ENCODE results near the gene NTRK3.

Gene NTRK3

DNA sequence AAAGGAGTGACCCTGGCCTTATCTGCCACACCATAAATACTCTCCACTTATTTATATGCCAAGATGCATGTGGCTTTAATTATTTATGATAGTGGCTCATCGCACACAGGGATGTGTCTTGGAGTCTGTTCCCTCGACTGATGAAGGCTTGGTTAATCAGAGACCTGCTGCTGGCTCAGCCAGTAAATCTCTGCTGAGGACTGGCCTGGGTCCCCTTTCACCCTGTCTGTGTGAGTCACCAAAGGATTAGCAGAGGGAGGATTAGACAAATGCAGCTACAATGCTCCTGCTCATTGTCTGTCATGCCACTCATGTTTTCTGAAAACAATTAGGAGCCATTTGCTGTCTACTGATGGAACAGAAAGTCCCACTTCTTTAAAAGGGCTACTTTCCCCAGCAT is 226.8 kb downstream of the NTRK3 start:
- no peak for DNase-seq (ENCODE audit: low read depth)

GRCh38 chr15:88028024-88028423 is 228.5 kb downstream of the NTRK3 start:
- no peak for DNase-seq (ENCODE audit: low read depth)

GRCh38 chr15:88023914-88024313 is 232.6 kb downstream of the NTRK3 start:
- DNase-seq (ENCODE audit: low read depth): no peak

DNA sequence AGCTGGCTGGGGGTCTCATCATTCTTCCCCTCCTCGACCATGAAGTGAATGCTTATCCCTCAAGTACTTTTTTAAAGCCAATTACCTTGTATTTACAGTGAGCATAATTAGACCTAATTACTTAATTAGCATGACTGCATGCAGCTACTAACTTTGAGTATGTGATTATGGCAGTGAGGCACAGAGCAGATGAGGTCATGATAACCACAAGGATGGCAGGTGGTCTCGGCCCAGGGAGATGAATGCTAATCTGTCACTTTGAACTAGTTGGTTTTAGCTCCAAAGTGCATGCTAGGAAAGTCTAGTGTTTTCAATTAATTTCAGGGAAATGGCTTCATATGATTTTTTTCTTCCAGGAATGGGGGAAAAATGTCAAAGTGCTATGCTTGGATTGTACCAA is 233.8 kb downstream of the NTRK3 start:
- no peak for DNase-seq (ENCODE audit: low read depth)

- DNase-seq (ENCODE audit: low read depth): no peak
Observed at GRCh38 chr15:88021601-88022000, 234.9 kb downstream of the NTRK3 start.

DNA sequence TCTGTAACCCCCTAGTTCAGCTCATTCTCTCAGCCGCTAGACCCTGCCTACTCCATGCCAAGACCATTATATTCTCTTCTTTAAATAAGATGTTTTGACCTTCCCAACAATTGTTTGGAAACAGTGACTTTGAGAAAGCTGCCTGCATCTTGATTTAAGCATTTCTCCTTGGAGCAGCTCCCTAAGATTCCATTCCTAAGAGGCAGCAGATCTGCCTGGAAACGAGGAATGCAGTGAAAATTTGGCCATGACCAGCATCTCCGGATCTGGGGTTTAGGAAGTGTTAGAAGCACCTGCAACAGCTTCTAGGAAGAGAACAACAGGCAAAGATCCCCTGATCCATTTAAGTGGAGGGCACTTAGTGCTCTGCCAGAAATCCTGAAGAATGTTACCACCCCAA is 235.7 kb downstream of the NTRK3 start:
- DNase-seq (ENCODE audit: low read depth): no peak

DNA sequence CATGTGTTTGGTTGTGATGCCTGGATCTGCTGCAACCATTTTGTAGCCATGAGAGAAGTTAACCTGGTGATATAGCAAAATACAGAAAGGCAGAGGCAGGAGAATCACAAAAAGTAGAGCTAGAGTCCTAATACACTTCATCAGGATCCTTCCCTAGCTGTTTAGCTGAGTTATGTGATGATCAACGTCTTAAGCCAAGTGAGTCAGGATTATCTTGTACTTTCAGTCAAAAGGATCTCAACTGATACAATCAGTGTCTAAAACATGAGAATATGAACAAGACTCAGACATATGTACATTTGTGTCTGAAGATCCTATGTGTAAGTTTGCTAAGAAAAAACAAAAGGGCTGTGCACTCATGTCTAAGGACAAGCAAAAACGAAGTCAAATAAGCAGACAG is 236.9 kb downstream of the NTRK3 start:
- no peak for DNase-seq (ENCODE audit: low read depth)

- DNase-seq (ENCODE audit: low read depth): no peak
Observed at GRCh38 chr15:88018869-88019641, 237.5 kb downstream of the NTRK3 start.

DNA sequence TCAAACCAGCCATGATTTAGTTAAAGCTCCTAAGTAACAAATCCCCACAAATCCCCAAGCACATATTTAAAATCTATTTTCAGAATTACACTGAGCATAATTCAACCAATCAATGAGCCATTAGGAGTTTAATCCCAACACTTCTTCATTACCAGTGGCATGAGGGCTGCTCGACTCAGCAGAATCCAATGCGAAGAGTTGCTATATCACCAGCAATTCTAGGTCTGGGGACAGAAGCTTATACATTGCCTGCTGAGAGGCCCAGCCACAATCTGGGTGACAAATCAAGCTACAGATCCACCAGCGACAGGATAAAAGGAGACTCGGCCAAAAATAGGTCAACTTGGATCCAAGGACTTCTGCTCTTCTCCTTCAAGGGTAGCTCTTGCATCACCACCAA is 238.8 kb downstream of the NTRK3 start:
- DNase-seq (ENCODE audit: low read depth): no peak

DNA sequence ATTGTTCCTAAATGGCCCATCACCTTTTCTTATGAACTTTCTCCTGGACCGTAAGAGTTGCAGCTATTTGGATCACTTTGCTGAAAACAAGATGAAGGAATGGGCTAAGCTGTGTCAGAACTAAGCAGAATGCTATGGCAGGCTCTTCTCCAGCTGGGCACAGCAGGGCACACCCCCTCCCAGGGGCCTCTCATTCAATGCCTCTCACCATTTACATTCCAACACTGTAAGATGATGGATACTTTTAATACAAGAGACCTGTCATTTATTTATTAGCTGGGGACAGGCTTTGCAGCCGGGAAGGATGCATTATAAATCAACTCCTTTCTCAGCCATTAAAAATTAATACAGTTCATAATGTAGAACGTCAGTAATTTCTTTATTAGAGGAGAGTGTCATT is 240.1 kb downstream of the NTRK3 start:
- DNase-seq (ENCODE audit: low read depth): no peak

GRCh38 chr15:88015228-88015860 is 241.2 kb downstream of the NTRK3 start:
- no peak for DNase-seq (ENCODE audit: low read depth)

GRCh38 chr15:88014454-88015160 is 241.9 kb downstream of the NTRK3 start:
- no peak for DNase-seq (ENCODE audit: low read depth)

GRCh38 chr15:88013111-88013510 is 243.4 kb downstream of the NTRK3 start:
- no peak for DNase-seq (ENCODE audit: low read depth)

DNA sequence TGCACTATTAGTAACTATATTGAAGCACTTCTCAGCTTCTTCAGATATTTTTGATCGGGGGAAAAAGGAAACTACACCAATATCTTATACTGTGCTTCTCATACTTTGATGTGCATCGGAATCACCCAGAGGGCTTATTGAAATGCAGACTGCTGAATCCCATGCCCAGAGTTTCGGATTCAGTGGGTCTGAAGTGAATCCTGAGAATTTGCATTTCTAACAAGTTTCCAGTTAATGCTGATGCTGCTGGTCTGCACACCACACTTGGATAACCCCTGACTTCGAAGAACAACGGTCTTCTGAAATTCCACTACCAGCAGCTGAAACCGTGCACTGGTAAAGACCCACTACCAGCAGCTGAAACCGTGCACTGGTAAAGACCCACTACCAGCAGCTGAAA is 243.9 kb downstream of the NTRK3 start:
- DNase-seq (ENCODE audit: low read depth): no peak

GRCh38 chr15:88012233-88012632 is 244.3 kb downstream of the NTRK3 start:
- no peak for DNase-seq (ENCODE audit: low read depth)

DNA sequence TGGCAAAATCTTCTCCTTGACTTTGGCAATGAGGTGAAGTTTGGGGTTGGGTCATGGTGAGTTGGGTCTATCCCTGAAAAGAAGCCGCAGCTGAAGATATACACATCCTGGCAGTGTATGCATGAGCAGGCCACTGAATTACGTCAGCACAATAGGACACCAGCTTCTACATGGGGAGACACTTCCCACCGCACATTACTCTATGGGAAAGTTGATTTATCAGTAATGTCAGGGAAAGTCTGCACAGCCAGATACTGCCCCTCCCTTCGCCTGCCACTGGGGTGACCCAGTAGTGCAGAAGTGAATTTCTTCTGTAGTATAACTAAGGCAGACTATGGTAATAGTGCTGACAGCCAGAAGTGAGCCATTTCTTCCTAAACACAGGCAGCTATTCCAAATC is 245.0 kb downstream of the NTRK3 start:
- no peak for DNase-seq (ENCODE audit: low read depth)

- DNase-seq (ENCODE audit: low read depth): no peak
Observed at GRCh38 chr15:88006146-88006545, 250.4 kb downstream of the NTRK3 start.

GRCh38 chr15:88004399-88004798 is 252.1 kb downstream of the NTRK3 start:
- no peak for DNase-seq (ENCODE audit: low read depth)

DNA sequence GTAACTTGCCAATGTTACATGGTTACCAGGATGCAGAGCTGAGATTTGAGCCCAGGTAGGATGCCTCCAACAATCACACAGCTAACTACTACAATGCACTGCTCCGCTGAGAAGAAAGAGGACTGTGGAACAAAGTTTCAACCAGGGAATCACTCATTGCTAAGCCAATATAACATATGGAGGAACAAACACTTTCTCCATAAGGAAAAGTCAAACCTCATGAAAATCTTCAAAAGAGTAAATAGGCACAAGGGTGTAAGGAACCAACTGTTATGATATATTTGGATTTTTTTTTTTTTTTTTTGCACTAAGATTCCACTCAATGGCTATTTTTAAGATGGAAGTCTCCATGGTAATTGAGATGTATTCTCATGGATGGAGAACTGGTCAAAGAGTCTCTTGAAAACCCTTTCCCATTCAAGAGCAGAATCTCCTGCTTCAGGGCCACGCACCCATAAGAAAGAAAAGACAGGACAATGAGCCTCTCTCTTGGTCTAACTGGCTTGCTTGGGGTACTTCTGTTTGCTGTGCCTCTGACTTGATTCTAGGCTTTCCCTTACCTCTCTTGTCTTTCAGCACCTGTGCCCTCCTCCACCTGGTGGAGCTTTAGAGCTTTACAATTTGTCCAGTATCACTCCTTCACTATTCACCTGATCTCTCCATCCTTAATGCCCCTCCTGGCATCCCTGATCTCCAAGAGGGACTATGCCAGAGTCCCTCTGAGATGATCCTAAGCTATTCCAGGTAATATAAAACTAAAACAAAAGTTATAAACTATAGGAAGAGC is 252.8 kb downstream of the NTRK3 start:
- DNase-seq (ENCODE audit: low read depth): no peak

GRCh38 chr15:88002706-88003105 is 253.8 kb downstream of the NTRK3 start:
- no peak for DNase-seq (ENCODE audit: low read depth)

DNA sequence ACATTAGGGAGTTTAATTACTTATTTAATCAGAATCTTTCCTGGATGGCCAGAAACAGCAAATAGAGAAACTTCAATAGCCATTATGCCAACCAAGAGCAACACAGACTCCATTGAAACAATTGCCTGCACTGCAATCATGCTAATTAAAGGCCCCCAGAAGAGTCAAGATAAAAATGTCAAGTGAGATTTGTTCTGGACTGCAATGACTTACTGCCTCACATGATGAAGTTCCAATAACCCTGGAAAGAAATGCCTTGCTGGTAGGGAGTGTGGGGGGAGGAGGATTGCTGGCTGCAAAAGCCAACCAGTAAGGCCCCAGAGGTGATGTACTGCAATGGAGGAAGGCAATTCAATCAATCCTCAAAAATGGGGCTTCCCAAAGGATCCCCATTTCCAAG is 257.9 kb downstream of the NTRK3 start:
- DNase-seq (ENCODE audit: low read depth): no peak

- DNase-seq (ENCODE audit: low read depth): no peak
Observed at GRCh38 chr15:87986776-87987175, 269.8 kb downstream of the NTRK3 start.

DNA sequence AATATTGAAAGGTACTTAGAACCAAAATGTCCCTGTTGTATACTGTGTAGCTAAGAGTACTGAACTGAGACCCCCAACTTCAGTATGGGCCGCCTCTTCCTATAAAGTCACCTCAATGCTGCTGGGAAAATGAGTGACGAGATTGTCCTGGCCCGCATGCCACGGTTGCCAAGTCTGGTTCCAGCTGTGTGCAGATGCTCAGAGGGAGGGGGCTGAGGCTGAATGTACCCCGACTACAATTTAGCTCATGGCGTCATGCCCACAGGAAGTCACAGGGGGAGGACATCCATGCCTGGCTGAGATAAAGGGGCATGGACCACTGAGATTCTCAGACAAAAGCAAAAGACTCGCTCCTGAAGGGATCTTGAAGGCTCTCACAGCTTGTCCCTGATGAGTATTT is 271.1 kb downstream of the NTRK3 start:
- DNase-seq (ENCODE audit: low read depth): no peak

All from activated T-helper 1 cell treated with Interleukin-2 at 50 U/mL for 16 hours (primary cell).